GM18907 (cell line): ENCODE results near the gene GRPR.
"Not testable (repeated sequence)": the region's sequence is repeated elsewhere in the genome, so short reads cannot be mapped to it uniquely, and the experiment has no call there.

Source experiments
- ATAC-seq: cut with Tn5 transposase; IDR thresholded peaks from one replicate; pipeline ENCODE4 v1.9.1; 2021; ENCODE audit warnings: mild to moderate bottlenecking, moderate library complexity; ENCODE audit not compliant: unreplicated experiment

The GRPR gene

GRCh38 chrX:16175329-16176061 lies 52.1 kb downstream of the GRPR start:
- ATAC-seq: no peak

DNA sequence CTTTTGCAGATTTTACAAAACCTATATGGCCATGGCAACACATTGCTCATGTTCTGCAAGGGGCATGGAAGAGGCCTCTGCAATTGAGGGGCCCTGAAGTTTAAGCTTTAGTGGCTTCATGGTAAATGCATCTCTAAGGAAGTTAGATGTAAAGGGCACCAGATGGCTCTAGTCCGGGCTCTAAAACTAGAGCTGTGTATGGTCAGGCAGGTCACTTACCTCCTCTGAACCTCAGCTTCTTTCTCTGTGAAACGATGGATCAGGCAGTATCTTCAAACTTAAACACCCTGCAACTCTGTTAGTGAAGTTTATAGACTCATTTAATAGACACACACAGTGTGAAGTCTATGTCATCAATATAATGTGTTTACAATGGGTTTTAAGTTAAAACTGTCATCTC lies 53.9 kb downstream of the GRPR start:
- ATAC-seq: no peak

DNA sequence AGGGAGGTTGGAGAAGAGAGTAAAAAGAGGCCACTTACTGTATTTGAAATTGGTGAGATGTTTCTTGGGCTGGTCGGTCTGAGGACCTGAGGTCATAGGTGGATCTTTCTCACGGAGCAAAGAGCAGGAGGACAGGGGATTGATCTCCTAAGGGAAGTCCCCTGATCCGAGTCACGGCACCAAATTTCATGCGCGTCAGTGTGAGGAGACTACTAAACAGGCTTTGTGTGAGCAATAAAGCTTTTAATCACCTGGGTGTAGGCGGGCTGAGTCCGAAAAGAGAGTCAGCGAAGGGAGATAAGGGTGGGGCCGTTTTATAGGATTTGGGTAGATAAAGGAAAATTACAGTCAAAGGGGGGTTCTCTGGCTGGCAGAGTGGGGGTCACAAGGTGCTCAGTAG lies 60.5 kb downstream of the GRPR start:
- not testable (repeated sequence) for ATAC-seq

DNA sequence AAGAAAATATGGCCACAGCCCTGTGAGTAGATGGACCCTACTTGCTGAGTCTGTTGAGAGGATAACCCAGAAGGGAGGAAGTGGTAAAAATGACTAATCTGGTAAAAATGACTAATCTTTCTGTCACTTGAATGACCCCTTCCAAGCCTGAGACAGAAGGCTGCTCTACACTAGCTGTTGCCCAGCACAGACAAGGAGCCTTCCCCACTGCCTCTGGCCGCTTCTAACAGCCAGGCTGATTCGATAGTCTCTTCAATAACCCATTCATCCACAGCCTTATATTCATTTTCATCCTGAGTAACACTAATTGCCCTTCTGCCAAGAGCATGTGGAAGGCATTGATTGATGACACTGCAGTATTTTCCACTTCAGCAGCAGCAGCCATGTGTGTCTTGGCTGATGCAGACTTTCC lies 62.4 kb downstream of the GRPR start:
- ATAC-seq: peak; percentile 100

- ATAC-seq: no peak
Observed at GRCh38 chrX:16186380-16187007, 63.1 kb downstream of the GRPR start.

DNA sequence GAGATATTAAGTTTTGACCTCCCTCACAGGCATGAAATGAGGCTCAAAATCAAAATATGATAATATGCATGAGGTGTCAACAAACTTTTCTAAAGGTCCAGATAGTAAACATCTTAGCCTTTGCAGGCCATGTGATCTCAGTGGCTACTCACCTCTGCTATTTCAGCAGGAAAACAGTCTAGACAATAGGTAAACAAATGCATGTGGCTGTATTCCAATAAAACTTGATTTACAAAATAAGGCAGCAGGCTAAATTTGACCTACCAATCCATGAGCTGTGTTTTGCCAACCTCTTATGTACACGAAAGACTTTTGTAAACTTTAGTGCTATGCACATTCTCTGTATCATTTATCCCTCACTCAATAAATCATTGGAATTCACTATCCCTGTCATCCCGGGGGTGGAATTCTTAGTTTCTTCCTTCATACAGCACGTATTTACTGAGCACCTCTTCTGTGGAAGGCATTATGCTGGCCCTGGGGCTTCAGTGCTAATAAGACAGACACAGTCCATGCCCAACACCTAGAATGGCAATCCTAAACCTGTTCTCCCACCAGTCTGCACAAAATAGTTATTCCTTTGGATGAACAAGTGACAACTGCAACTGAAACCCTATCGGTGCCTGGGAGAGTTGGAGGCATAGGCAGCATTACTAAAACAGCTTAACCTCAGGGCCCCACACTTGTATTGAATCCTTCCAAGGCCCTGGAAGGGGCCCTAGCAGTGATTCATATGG lies 63.8 kb downstream of the GRPR start:
- ATAC-seq: no peak

GRCh38 chrX:16188687-16189086 lies 65.3 kb downstream of the GRPR start:
- ATAC-seq: no peak

DNA sequence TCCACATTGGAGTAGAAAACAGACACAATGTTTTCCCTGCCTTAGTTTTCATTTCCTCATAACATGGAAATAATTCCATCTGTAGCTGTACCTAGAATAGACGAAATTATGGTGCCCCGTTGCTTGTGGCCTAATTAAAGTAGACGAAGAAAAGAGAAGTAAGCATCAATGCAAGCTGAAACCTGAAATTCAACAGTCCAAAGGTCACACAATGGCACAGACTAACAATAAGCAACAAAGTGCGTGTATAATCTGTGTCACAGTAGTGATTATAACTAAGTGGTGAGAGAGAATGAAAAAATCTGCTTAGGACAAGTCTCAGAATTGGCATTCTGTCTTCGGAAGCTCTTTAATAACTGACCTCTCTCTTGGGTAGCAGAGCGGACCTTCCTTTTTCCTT lies 68.2 kb downstream of the GRPR start:
- no peak for ATAC-seq

- ATAC-seq: no peak
Observed at GRCh38 chrX:16196829-16197228, 73.5 kb downstream of the GRPR start.

GRCh38 chrX:16199343-16199742 lies 76.0 kb downstream of the GRPR start:
- ATAC-seq: no peak

DNA sequence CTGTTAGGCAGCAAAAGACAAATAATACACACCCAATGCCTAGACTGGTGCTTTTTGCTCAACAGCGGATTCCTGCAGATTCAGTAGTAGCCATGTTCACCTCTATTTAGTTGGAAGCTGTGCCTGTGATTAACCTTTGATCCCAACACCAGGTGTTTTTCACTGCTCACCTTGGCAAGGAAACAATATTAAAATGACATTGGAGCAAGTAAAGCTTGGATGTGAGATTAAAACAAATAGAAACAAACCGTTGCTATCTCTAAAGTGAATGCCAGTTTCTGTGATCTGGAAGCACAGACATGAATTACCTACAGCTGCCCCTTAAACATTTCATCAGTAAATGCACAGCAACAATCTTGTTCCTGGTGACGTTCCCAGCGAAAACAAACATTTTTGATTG lies 79.6 kb downstream of the GRPR start:
- ATAC-seq: no peak
